Activated T-cell treated with anti-CD3 and anti-CD28 coated beads, Interleukin-2, amount 50 U/mL, for 1 hour (primary cell): ENCODE data around the gene PPL.
"Not testable (repeated sequence)": the region's sequence is repeated elsewhere in the genome, so short reads cannot be mapped to it uniquely, and the experiment has no call there.

Experiments
- DNase-seq: peaks from one replicate; pipeline ENCODE4 v3.0.0-alpha.2; 2020

PPL gene

GRCh38 chr16:4958510-4959438 lies 21.8 kb upstream of the PPL start:
- DNase-seq = no peak

DNA sequence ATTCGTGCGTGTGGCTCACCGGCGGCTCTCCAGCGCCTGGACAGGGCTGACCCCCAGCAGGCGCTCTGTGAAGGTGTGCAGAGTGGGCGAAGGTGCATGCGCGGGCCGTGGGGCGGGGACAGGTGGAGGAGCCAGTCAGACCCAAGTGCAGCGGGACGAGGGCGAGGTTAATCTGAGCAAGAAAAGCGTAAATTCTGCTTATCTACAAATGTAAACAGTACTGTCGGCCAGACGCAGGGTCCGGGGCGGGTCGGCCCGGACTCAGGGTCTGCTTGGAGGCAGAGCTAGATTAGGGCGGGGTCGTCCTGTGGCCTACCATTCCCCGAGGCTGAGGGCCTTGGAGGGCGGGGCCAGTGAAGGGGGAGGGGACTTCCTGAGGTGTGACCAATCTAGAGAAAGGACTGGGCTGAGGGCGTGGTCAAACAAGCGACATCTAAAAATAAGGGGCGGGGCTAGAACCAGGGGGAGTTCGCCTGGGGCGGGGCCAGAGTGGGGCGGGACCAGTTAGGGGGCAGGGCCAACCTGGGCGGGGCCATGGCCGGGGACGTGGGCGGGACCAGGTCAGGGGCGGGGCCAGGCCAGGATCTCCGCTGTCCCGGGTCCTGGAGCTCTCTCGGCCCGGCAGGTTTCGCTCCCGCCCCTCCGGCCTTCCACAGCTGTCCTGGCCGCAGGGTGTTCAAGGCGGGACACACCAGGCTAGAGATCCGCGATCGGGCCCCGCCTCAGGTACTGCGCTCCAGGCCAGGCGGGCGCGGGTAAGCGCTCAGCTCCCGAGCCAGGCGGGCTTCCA lies 21.0 kb upstream of the PPL start, which contains the start of gene SEC14L5:
SEC14L5 (plus strand) TSS at position 611 of the 790 bp plus-strand sequence. CDS start 994 bp downstream, outside the sequence.
- peak; percentile 94 for DNase-seq

DNA sequence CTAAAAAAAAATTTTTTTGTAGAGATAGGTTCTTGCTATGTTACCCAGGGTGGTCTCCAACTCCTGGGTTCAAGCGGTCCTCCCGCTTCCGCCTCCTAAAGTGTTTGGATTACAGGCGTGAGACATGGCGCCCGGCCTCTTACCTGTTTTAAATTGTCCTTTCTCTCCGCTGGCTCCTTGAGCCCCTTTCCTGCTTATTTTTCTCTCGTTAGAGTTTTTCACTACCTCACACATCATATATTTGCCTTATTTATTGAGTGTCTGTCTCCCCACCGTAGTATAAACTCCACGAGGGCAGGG lies 20.4 kb upstream of the PPL start:
- DNase-seq = no peak

DNA sequence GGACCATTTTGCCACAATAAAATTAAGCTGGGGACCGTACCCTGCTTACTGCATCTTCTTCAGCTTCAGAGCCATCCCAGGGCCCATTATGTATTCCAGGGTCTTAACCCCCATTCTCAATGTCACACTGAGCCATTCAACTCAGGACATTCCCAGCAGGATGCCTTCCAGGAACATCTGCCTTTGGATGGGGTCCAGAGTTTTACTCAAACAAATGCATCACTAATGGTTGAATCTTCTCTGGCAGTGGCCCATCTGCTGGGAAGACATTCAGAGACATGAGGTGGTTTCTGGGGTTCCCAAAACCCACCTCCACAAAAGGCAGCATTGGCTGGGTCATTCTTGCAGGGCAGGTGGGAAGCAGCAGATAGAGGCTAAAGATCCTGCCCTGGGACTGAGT lies 17.8 kb upstream of the PPL start:
- no peak for DNase-seq

DNA sequence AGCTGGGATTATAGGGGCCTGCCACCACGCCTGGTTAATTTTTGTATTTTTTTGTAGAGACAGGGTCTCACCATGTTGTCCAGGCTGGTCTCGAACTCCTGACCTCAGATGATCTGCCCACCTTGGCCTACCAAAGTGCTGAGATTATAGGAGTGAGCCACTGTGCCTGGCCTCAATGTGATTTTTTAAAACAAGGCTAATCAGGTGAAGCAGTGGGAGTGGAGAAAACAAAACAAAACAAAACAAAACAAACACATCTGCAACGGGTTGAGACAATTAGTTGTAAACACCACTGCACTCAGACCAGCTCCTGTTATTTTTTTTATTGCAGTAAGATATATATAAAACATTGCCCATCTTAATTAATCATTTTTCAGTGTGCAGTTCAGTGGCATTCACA lies 14.6 kb upstream of the PPL start:
- DNase-seq = not testable (repeated sequence)

- DNase-seq = no peak
Measured at GRCh38 chr16:4949986-4950385, 13.0 kb upstream of the PPL start.

- DNase-seq = no peak
Measured at GRCh38 chr16:4948903-4949766, 12.2 kb upstream of the PPL start.

- DNase-seq = no peak
Measured at GRCh38 chr16:4947722-4948503, 11.0 kb upstream of the PPL start.

GRCh38 chr16:4946917-4947316 lies 10.0 kb upstream of the PPL start:
- no peak for DNase-seq

DNA sequence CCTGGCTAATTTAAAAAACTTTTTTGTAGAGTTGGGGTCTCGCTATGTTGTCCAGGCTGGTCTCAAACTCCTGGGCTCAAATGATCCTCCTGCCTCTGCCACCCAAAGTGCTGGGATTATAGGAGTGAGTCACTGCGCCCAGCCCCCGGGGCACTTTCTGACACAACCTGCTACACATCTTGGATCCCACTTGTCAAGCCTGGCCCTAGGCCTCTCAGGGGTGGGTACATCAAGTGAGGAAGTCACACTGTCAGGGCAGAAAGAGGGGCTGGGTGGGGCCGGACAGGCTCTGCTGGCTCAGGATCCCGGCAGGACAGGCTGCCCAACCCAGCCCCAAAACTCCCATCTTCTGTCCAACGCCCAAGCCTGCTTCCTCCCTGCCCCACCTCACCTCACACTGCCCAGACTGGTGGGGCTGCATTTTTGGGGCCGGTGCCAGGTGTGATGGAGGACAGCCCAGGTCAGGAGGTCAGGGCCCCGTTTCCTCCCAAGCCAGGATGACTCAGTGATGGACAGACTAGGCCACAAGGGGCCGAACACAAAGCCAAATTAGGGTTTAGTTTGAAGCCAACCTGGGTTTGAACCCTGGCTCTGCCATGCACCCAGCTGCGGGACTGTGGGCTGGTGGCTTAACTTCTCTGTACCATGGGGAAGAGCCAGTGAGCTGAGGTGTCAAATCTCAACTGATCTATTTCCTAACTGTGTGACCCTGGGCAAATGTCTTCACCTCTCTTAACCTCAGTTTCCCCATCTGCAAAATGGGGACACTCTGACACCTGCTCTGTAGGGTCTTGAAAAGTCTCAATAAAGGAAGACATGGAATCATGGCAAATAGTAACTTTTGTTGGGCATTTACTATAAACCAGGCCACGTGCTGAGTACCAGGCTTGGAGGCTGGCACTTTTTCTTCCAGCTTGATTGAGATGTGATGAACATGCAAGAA lies 8.9 kb upstream of the PPL start:
- DNase-seq = no peak

DNA sequence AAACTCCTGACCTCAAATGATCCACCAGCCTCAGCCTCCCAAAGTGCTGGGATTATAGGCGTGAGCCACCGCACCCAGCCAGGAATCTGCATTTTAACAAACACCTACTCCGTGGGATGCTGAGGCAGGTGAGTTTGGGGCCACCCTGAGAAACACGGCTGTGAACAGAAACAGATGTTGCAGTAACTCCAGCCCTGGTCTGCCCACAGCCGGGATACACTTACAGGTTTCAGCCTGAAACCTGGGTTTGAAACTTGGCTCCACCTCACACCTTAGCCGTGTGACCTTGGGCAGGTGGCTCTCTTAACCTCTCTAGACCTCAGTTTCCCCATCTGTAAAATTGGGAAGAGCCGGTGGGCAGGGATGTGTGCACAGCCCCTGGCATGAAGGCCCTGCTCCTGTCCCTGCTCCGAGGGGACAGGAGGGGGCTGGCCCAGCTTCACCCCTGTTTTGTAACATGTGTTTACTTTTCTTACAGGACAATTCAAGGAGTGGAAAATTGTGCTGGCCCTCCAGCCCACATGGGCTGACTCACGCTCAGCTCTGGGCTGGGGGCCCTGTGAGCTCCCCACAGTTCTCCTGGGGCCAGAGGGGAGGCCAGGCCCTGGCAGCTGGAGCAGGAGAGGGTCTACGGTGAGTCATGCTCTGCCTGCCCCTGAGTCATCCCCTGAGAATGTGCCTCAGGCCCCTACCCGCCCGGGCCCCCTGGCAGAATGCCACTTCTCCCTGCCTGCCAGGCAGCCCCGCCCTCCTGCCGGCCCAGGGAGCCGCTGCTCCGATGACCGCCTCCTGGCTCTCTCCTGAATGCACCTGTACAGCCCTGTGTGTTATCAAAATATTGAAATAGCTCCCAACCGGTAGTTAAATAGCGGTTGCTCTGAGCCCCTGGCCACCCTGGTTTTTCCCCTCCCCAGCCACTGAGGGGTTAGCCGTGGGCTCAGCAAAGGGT lies 7.7 kb upstream of the PPL start:
- DNase-seq = no peak

- no peak for DNase-seq
Measured at GRCh38 chr16:4942481-4942880, 5.5 kb upstream of the PPL start.

DNA sequence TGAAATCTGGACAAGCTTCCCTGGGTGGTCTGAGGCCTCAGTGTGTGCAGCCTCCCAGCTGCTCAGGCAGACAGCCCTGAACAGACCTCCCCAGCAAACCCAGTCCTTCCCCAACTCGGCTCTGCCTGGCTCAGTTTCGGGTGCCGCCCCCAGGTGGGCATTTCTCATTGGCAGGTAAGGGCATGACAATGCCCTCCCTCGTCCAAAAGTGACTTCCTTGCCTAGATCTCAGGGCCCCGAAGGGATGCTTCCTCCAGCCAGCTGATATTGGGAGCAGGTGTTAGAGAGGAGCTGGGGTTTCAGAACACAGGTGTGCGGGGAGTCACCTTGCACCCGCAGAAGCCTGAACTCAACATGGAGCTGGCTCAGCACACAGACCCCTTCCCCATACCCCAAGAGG lies 3.8 kb upstream of the PPL start:
- no peak for DNase-seq

GRCh38 chr16:4938683-4939030 lies 1.7 kb upstream of the PPL start:
- DNase-seq = no peak

DNA sequence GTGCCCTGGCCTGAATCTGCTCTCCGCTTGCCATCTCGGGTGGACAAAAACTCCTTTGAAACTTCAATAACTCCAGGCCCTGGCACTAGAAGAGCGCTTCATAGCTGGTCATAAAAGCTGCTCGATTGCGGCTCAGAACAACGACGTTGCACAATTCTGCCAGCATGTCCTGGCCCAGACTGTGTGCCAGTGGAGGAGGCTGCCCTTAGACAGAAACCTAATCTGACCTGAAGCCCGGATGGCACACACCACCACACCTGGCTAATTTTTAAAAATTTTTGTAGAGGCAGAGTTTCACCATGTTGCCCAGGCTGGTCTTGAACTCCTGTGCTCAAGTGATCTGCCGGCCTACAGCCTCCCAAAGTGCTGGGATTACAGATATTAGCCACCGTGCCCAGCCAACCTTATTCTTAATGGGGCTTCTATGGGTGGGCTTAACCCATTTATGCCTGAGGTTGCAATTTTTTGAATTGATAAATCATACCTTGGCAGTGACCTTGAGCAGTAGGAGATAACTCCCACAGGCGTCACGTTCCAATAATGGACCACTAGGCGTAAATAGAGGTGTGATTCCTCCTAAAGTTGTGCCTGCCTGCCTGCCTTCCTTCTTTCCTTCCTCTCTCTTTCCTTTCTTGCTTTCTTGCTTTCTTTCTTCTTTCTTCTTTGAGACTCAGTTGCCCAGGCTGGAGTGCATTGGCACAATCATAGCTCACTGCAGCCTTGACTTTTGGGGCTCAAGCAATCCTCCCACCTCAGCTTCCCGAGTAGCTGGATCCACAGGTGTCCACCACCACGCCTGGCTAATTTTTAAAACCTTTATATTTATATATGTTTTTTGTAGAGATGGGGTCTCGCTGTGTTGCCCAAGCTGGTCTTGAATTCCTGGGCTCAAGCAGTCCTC lies 1.1 kb upstream of the PPL start:
- no peak for DNase-seq

- no peak for DNase-seq
Measured at GRCh38 chr16:4936181-4936990, 562 bp downstream of the PPL start.

GRCh38 chr16:4935241-4935855 lies 1.6 kb downstream of the PPL start:
- DNase-seq = no peak

DNA sequence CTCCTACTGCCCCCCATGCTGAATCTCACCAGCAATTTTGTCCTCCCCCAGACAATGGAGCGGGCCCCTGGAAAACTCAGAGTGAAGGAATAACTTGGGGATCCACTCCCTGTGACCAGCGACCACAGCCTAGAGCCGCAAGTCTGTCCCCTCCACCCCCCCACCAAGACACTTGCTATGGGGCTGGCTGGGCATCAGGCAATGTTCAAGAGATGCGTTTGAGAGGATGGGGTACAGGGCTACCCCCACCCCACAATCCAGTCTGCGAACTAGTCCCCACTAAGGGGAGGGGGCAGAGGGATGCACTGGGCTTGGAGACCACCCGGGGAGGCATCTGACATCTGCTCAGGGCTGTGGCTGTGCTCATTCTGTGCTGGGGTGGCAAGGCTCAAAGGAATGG lies 2.4 kb downstream of the PPL start:
- DNase-seq = no peak
